HG03432 (cell line): ENCODE results near the gene ACVR1.
"Not testable (repeated sequence)": the region's sequence is repeated elsewhere in the genome, so short reads cannot be mapped to it uniquely, and the experiment has no call there.

ENCODE experiments used
- ATAC-seq: cut with Tn5 transposase; IDR thresholded peaks from one replicate; pipeline ENCODE4 v1.9.1; 2021; ENCODE audit warnings: mild to moderate bottlenecking, moderate library complexity; ENCODE audit not compliant: unreplicated experiment

ACVR1 gene

GRCh38 chr2:157769856-157770255 is 106.3 kb downstream of the ACVR1 start:
- no peak for ATAC-seq

- no peak for ATAC-seq
Observed at GRCh38 chr2:157764386-157764785, 111.7 kb downstream of the ACVR1 start.

GRCh38 chr2:157761520-157761919 is 114.6 kb downstream of the ACVR1 start:
- ATAC-seq = no peak

- no peak for ATAC-seq
Observed at GRCh38 chr2:157760949-157761348, 115.2 kb downstream of the ACVR1 start.

DNA sequence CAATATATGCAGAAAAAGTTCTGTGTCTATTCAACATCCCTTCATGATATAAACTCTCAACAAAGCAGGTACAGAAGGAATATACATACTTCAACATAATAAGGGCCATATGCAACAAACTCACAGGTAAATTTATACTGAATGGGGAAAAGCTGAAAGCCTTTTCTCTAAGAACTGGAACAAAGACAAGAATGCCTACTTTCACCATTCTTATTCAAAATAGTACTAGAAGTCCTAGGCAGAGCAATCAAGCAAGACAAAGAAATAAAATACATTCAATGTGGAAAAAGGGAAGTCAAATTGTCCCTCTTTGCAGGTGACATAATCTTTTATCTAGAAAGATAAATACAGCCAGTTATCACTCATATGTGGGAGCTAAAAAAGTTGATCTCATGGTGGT is 116.3 kb downstream of the ACVR1 start:
- ATAC-seq = no peak

- no peak for ATAC-seq
Observed at GRCh38 chr2:157758586-157758985, 117.5 kb downstream of the ACVR1 start.

- no peak for ATAC-seq
Observed at GRCh38 chr2:157757500-157757899, 118.6 kb downstream of the ACVR1 start.

- not testable (repeated sequence) for ATAC-seq
Observed at GRCh38 chr2:157756447-157756846, 119.7 kb downstream of the ACVR1 start.

DNA sequence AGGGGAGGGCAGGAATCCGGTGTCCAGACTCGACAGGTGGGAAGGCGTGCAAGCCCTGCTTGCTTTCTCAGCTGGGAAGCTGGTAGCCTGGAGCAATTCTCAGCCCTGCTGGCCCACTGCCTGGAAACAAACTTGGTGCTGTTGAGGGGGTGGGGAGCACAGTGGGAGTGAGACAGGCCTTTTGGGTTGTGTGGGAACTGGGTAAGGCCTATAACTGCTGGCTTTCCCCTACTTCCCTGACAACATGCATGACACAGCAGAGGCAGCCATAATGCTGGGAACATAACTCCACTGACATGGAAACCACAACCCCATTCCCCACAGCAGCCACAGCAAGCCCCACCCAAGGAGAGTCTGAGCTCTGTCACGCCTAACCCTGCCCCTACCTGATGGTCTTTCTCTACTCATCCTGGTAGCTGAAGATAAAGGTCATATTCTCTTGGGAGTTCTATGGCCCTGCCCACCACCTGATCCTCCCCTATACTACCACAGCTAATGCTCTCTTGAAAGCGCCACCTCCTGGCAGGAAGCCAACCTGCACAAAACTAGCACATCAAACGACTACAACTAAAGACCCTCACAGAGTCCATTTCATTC is 124.6 kb downstream of the ACVR1 start:
- ATAC-seq = peak; percentile 79

DNA sequence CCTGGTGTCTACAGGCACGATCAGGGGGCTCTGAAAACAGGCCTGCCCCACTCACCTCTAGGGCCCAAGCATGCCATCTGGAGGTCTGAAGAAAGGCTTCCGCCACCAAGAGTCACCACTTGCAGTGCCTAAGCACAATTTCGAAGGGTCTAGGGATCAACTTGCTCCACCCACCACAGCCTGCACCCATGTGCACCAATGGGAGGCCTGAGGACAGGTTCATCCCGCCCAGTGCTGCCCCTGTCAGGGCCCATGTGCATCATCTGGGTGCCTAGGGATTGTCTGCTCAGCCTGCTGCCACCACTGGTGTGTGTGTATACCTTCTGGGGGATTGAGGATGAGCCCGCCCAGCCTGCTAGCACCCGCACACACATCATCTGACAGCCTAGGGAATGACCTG is 126.4 kb downstream of the ACVR1 start:
- no peak for ATAC-seq

GRCh38 chr2:157748371-157749142 is 127.6 kb downstream of the ACVR1 start:
- ATAC-seq = no peak

GRCh38 chr2:157747695-157748370 is 128.3 kb downstream of the ACVR1 start:
- ATAC-seq = peak; percentile 51

- ATAC-seq = no peak
Observed at GRCh38 chr2:157747280-157747679, 128.8 kb downstream of the ACVR1 start.

DNA sequence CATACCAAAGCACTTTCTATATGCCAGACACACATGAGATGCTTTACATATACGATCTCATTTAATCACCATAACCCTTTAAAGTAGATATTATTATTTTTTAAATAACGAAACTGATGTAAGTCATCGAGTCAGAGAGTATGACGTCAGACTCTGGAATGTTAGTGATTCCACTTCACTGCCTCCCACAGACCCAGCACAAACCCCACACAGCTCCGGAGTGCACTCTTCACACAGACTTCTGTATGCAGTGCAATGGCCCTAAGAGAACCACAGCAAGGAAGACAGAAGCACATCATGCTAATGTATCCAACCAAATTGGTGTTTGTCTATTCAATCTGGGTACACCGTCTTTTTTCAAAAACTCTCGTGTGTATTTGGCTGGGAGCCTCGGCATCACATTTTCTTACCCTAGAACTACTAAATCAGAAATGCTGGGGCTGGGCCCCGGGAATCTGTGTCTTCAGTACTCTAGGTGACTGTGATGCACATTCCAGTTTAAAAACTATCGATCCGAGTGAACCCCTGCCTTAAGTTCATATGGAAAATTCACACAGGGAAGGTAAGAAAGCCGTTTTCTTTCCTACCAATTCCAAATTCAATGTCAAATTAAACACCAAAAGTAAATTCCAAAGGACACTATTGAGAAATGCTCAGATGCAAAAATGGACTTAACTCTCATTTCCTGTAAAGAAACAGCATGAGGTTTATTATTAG is 129.7 kb downstream of the ACVR1 start:
- ATAC-seq = no peak

GRCh38 chr2:157744571-157745076 is 131.5 kb downstream of the ACVR1 start:
- ATAC-seq = no peak

DNA sequence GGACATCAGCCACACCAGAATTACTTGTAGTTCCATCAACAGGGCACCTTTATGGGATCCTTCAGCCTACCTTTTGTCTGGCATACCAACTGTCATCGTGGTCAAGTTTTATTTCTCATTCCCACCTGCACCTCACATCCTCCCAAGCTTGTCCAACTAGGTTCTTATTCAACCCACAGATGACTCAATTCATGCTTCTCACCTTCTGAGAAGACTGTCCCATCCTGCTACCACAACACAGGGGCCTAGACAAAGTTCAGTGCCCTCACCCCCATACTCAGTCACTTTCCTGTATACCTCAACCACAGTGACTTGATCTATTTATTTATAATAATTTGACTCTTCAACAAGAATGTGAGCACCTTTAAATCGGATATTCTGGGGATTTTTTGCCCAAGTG is 133.1 kb downstream of the ACVR1 start:
- peak; percentile 79 for ATAC-seq

DNA sequence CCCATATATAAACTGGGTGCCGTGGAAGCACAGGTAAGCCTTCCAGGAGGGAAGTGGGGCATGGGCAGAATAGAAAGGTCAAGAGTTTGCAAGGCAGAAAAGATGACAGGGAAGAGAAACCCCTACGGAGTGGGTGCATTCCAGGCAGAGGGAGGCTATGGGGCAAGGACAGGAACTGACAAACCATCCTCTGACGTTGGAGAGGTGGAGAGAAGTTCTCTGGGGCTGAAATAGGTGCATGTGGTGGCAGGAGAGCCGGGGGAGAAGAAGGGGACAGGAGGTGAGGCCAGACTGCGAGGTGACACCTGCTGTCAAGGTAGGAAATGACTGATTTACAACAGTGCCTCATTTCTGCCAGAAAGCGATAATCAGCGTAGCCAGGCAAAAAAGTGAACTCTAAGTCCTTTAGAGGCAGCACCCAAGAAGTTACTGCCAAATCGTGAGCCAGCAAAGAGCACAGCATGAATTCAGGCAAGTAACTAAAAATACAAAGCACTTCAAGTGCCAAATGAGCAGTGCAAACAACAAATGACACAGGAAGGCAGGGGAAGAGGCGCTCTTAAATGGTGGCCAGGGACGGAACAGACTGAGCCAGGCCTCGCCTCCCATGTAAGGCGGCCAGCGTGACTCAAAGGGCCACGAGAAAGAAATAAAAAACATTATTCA is 134.2 kb downstream of the ACVR1 start:
- no peak for ATAC-seq

- ATAC-seq = no peak
Observed at GRCh38 chr2:157737656-157738055, 138.5 kb downstream of the ACVR1 start.

GRCh38 chr2:157735532-157735931 is 140.6 kb downstream of the ACVR1 start:
- ATAC-seq = peak; percentile 58

GRCh38 chr2:157733263-157733662 is 142.9 kb downstream of the ACVR1 start:
- ATAC-seq = no peak

DNA sequence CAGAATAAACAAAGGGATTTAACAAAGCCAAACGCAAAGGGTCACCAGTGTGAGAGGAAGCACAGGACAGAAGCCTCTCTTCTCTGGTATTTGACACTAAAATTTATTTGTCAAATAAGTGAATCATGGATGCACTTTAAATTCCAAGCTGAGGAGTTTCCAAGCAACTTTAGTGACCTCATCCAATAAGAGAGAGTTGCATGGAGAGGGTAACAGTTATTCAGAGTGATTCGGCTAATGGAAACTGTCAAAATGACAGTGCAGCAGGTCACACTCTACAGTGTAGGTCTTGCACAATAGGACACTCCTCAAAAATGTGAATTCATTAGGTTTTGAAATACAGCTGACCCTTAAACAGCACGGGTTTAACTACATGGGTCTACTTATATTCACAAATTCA is 143.5 kb downstream of the ACVR1 start:
- ATAC-seq = no peak
